CD4-positive, alpha-beta T cell treated with Interleukin-6 for 4 hours (primary cell): ENCODE data around the gene NTNG1.

ENCODE experiments used
- DNase-seq: peaks from one replicate; pipeline ENCODE4 v3.0.0-alpha.2; 2020; ENCODE audit warnings: mixed read lengths

Gene NTNG1

DNA sequence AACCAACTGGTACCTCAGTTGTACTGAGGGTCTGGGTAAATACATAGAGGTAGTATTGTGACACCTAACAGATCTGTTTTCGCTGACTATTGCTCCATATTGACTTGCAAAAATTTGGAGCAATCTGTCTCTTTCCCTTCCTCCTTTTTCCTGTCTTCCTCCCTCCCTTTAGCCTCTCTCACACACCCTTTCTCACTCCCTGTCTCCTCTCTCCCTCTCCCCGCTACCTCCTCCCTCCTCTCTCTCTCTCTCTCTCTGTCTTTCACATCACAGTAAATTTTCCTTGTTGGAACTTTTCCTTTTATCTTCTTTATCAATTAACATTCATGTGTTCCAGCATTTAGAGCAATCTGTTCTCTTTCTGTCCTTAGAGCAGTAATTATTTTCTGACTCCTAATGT lies 278.2 kb downstream of the NTNG1 start:
- DNase-seq = no peak

DNA sequence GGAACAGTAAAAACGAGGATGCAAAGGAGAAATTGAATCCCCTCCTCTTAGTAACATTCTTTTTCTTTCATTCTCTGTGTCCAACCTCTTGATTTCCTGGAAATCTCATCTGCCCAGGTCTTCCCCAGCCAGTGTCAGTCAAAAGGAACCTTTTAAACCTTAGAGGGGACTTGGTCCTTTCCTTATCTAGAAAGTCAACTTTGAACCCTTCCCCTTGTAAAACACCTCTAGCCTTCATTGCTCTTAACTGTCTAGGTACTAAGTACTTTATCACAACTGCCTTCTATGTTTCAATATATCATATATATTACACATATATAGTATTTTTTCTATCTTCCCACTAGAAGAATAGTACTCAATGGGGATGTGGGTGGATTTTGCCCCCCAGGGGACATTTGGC lies 282.1 kb downstream of the NTNG1 start:
- DNase-seq = no peak

DNA sequence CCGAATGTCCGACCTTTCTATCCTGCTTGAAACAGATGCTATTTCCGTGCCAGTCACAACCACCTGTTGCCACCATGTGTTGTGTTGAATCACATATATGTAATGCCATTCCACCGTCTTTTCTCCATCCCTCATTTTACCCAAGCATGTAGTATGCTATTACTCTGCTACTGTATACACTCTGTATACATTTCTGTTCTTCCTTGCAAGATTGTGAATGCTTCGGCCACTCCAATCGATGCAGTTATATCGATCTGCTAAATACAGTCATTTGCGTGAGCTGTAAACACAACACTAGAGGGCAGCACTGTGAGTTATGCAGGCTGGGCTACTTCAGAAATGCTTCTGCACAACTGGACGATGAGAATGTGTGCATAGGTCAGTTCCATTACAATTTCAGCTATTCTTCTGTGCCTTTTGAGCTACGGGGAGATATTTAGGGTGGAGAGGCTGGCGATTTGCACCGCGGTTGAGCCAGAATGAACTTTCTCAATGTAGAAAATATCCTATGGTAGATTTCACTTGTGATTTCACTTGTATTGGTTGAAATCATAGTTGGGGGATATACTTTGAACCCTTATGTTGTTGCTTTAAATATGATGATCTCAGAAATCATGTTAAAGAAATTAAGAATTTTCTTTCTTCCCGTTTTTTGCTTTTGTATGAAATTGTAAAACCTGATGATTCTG lies 289.8 kb downstream of the NTNG1 start:
- no peak for DNase-seq

DNA sequence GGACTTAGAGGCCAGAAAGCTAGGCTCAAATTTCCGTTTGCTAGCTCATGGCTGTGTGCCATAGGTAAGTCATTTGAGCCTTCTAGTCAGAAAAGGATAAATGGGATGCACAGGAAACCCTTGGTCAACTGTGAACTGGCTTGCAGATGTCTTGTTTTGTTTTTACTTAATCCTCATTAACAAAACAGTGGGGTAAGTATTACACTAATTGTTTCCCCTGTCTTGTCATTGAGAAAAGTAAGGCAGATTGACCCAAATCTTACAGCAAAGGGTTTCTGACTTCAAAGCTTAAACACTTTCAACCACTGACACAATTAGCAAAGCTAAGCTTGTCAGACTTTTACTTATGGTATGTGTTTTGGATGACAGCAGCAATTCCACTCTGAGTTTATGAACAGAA lies 291.3 kb downstream of the NTNG1 start:
- DNase-seq = no peak

DNA sequence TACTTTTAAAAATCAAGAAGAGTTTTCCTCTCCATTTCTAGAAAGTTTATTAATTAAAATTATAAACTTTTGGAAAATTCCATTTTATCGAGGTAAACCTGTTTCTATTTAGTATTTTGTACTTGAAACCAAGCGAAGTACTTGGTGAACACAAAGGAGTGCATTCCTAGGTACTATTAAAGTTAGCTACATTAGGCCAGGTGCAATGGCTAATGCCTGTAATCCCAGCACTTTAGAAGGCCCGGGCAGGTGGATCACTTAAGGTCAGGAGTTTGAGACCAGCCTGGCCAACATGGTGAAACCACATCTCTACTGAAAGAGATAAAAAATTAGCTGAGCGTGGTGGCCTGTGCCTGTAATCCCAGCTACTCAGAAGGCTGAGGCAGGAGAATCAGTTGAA lies 292.2 kb downstream of the NTNG1 start:
- DNase-seq = no peak

DNA sequence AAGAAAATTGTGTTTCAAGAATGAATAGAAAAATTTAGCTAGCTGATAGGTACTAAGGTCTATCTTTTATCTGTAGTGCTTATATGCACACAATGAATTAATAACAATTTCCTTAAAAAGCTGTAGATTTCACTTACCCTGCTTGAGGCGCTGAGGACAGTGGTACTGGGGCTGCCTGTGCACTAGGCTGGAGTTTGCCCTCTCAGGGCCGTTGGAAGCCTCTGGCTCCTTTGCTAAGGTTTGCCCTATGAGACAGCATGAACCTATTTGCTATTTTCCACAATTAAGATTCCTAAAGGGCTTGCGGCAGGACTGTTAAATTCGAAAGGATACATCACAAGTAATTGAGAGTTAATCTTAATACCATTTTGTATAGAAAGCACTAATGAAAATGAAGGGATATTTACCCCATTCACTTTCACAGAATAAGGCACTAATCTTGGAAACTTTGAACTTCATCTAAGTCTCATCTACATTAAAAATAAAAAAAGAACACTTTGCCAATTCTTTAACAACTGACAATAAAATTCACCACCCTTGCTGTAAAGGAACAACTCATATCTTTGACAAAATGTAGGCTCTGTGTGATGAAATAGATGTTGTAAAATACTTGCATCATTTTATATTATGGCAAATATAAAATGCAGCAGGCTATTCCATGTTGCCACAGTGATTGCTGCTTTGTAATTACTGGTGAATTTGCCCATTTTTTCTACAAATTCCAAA lies 293.0 kb downstream of the NTNG1 start:
- DNase-seq = no peak

DNA sequence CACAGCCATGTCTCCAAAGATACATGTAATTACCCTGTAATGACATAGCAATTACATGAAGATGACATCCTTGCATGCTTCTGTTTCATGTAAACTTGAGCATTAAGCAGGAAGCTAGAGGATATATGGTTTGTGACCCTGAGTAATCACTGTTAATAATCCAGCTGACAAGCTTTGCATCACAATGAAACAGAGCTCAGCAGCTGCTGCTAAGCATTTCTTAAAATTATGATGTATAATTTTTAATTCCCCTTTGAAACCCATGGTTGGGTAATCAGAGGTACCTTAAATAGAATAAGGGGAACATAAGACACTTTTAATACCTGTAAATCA lies 293.5 kb downstream of the NTNG1 start:
- no peak for DNase-seq

DNA sequence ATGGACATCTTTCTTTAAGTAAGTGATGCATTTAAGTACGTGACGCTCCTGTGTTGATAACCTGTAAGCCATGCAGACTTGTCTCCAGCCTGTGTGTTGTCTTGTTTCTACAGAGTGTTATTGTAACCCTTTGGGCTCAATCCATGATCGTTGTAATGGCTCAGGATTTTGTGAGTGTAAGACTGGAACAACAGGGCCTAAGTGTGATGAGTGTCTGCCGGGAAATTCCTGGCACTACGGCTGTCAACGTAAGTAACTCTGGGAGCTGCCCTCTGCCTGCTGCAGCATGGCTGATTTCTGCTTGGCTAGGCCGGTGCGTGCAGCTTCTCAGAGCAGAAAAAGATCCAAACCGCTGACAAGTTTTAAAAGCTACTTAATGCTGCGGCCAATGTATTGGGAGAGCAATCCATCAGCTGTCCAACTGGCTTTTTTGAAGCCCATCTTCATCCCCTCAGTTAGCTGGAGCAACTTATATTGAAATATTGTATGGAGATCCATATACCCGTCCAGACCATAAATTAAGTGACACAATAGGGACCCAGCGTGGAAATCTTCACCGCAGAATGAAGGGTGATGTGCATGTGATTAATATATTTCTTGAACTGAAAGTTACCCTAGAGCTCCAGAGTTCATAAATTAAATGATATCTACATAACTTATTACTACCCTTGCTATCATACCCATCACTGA lies 295.9 kb downstream of the NTNG1 start:
- no peak for DNase-seq

DNA sequence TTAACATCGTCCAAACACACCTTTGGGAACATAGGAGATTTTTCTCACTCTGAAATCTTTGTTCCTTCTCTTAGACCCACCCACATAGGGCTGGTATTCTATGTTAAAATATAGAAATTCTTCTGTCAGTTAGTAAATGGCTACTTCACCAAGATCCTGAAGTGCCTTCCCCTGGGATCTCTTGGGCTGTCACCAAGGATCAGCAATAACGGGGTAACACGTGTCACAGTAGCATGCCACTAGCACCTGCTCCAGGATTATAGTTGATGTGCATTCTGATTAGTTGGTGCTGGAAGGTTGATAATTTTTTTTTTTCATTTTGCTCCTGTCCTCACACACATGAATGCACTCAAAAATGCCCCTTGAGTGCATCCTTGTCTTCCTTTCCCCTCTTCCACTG lies 298.7 kb downstream of the NTNG1 start:
- no peak for DNase-seq

DNA sequence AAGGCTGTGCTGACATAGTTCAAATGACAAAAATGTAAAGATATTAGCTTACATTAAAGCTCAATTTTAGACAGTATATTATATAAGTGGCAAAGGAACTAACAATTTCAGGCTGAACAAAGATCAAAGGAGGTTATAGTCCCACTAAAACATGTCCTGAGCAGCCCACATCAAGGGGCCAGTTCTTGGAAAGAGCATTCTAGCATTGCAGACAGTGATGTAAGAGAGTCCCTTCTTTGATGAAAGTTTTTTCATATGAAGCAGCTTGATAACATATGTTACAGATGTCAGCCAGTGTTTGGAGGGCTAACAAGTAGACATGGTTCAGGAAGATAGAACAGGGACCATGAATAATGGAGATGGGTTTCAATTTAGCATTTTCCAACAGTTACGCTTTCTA lies 301.7 kb downstream of the NTNG1 start:
- no peak for DNase-seq

DNA sequence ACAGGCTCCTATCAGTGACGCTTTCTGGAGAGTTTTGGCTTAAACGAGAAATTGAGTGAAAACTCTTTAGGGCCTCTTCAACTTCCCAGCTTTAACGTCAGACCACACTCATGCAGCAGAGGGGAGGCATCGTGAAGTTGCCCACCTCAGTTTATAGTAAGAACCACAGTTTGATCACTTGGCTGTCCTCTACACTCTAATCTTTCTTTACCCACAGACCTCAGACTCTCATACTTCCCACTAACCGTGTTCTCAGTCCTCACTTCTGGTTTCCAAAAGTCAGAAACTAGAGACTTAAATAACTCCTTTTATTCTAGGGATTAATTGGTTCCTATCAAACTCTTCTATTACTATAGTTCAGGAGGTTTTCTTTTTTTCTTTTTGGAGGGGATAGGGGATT lies 302.2 kb downstream of the NTNG1 start:
- DNase-seq = no peak

DNA sequence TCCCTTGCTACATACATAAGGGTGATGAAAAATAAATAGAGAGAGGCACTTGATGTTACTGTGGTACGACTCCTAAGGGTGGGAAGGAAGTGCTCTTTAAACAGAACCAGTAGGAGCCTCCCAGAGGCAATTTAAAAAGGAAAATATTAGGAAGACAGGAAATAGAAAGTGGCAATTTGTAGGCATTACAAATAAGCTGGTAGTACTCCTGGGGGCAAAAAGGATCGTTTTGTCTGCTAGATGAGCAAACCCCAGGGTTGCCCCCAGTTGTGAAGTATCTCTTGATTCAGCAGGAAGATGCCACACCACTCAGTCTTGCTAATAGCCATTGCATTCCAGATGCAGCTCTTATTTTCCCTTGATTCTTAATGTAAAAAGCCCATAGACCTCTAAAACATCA lies 303.0 kb downstream of the NTNG1 start:
- no peak for DNase-seq

DNA sequence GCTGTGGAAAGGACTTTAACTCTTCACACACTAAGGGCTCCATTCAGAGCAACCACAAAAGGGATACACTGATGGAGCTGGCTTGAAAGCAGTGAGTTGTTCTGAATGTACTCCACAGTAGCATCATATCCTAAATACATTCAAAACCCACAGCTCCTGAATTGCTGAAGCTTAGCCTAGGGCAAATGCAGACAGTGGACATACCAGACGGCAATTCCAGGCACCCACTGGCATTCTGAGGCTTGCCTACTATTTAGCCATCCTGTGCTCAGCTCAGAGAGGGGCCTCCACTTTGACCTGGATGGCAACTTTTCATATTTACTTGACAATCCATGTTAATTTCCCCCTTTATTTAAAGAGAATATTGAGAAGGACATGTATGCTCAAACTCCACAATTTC lies 303.5 kb downstream of the NTNG1 start:
- no peak for DNase-seq

DNA sequence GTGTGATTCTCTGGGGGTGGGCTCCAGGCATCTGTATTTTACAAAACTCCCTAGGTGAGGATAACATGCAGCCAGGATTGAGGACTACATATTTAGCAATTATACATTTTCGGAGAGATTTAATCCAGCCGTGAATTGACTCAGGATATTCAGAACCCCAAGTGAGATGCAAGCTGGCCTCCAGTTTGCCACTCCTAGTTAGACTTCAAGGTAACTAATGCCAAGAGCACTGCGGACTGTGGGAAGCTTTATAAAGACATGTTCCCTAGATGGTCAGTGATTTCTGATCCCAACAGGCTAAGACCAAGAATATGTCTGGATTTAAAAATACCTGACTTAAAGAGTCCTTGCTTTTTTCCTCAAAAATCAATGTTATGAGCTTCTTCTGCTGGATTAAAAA lies 308.5 kb downstream of the NTNG1 start:
- DNase-seq = no peak

DNA sequence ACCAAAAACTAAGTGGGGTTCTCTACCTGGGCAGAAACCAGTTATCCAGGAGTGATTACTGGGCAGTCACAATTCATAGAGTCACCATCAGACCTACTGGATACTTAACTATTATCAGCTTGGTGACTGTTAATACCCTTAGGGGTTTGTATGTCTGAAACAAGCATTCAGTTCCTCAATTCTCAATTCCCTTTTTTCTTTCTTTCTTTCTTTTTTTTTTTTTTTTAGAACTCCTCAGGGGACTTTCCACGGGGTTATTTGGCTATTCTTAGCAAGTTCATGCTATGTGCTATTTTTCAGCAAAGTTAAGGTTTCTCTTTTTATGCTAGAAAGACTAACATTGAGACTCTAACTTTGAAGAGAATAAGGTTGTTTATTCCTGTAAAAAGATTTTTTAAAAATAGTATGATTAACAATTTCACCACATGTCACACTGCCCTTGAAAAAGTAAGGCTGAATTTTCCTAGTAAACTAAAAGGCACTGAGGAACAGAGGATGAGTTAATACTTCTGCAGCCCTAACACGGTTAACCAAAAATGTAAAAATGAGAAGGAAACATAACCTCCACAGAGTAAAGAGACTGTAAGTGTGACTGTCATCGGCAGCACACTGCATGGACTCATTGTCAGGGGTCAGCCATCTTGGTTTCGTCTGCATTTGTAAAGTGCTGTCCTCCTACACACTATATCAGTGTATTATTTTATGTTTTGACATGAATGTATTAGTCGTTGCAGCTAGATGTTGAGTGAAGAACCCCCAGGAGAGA lies 310.2 kb downstream of the NTNG1 start:
- DNase-seq = no peak

DNA sequence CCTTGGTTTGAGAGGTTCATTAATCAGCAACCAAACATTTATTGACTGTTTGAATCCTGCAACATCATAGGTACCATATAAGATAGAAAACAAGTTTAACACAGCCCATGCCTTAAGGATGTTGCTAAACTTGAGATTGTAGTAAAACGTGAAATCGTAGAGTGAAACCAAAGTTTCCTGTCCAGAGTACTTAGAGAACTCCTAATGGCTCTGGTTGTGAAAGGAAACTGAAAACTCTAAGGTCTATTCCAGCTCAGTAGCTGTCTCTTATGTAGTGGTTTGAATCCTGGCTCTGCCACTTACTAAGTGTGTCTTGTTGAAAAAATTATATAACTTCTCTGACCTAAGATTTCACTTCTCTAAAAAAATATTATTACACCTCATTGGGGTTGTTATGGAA lies 310.9 kb downstream of the NTNG1 start:
- no peak for DNase-seq

DNA sequence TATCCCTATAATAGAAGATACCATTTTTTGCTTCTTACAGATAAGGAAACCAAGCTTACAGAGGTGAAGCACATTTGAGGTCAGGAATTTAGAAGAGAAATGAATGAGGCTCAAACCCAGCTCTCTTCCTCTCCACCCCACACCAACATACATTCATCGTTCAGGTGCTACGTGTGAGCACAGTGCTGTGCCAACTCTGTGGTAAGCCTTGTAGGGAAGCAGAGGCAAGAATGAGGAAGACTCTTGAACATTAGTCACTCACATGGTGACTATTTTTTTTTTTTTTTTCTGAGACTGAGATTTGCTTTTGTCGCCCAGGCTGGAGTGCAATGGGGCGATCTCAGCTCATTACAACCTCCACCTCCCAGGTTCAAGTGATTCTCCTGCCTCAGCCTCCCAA lies 314.0 kb downstream of the NTNG1 start:
- DNase-seq = no peak

DNA sequence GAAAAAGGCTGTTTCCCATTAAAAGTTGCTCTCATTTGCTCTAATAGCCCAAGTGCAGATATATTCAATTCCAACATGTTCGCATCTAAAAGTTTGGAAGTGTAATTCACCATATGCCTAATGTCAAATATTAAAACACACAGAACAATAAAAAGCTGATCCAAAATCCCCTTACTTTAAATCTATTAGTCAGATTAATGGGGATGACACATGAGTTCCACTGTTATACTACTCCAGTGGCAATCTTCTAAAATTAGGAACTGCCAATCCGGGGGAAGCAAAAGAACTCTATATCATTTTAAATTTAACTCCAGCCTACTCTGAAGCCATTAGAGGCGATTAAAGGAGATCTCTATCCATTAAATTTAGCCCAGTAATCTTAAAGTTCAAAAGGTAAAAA lies 317.1 kb downstream of the NTNG1 start:
- no peak for DNase-seq

DNA sequence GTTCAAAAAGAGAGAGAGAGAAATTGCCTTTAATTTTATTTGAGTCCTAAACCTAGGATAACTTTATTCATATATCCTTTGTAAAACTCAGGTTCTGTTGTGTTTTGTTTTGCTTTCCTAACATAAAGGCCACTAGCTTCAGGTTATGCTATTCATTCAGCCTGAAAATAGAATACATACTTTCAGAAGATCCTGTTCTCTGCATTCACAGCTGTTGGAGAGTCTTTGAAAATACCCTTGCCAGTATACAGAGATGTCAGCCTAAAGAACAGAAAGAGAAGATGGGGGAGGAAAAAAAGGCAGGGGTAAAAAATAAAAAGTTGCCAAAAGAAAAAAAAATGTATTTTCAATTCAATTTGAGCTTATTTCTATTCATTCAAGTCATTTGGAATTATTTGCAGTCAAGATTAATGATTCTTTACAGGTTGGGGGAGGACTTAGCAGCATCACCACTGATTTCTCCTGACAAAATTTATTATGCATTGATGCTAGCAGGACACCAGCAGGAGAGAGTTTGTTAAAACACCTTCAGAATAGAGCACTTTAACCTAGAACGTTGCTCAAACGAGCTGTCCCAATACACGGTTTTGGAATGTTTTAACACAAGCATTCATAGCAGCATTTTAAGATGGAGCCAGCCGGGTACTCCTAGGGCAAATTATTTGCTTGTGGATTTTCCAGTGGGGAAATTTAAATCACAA lies 318.5 kb downstream of the NTNG1 start:
- DNase-seq = no peak

DNA sequence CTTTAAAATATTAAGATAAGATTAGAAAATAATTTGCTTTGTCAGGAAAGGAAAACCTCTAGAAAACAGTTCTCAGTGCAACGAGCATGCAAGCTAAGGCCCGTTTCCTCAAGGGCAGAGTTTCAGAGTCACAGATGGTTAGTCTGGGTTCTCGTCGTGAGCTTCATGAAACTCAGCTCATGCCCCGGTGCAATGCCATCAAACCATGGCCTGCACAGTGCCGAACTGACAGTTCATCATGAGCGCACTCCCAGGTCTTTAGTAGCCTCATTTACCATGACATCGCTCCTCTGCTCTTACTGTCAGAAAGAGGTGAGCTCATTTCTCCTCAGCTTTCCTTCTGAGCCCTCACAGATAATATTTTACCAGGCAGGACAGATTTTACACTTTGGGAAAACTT lies 319.2 kb downstream of the NTNG1 start:
- no peak for DNase-seq

DNA sequence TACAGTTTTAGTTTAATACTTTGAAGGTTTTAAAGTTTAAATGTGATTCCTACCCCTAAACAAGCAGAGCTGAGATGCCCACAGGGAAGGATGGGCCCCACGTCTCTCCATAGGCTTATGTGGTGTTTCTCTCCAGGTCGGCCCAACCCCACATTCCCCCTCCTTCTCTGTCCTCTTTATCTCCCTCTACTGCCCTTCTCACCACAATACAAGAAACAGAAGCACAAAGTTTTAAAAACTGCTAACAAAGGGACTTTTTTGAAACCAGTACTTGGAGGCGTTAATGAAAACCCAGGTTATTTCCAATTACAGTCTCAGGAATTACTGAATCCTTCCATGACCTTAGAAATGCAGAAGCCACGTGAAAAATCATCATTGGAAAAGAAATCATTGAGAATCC lies 324.0 kb downstream of the NTNG1 start:
- no peak for DNase-seq

DNA sequence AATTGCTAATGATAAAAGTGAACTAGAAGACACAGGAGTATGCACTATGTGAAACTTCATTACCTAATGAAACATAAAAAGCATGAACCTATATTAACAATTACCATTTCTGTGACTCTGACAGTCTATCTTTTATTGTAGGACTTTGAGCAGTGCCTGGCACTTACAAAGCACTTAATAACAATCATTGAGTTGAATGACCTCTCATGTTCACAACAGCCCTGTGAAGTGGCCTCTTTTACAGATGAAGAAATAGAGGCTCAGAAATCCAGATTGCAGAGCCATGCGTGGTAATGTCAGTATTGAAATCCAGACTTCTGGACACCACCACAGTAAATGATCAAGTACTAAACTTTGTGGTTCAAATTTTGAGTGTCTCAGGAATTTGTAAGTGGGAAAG lies 326.4 kb downstream of the NTNG1 start:
- no peak for DNase-seq

DNA sequence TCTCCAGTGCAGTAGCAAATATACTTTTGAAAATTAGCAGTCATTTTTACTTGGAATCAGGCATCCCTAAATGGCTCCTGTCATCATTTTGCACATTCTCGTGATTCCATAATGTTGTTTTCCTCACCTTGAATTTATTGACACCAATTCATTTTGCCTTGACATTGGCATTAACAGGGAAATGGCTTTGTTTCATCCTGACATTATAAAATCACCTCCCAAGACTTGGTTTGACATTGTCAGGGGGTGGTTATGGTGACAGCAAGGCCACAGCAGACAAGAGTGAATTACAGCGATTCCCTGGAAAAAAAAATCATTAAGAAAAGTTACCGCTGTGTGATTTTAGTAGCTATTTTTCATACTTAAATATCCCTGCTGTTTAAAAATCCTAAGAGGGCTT lies 327.0 kb downstream of the NTNG1 start:
- DNase-seq = no peak
